ENCODE data around the gene PAX8.

DNA sequence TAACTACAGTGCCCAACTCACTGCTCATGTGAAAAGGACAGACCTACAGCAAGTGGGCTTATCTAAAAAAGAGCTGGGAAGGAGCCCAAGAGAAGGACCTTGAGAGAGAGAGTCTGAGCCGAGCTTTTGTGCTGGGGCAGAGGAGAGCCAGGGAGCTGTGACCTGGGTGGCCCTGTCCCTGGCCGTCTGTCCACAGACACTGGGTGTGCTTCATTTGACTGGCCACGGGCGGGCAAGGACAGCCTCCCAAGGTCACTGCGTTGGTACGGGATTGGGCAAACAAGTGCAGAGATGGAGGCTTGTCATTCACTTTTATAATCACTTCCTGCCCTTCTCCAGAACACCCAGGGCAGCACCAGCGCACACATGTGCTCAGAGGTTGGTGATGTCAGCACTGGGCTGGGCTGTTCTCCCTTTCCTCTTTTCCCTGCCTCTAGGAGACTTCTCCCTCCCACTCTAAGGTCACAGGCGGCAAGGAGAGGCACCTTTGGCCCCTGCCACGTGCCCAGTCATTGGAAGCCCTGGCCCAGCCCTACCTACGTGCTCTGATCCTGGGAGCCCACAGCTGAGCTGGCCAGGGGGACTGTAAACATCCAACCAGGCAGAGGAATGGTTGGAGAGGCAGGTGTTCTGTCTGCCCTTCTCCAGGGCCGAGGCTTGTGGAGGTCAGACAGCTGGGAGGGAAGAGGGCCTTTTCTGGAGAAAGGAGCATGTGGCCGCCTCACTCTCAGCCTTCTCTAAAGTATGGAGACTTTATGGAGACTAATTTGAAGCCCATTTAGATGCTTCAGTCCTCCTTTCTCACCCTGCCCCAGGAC, 111.4 kb downstream of the PAX8 start:
- TF ChIP-seq CTCF (IDR thresholded peaks at IDR 0.05; ENCODE audit: poor library complexity), result no peak
- no peak for TF ChIP-seq EZH2 (IDR thresholded peaks at IDR 0.05; ENCODE audit: borderline replicate concordance)

Data from hepatocyte (in vitro differentiated cells).